Mucosa of descending colon (tissue), 3 donors: ENCODE data around the gene SLC2A9. TPM values are rescaled to one million over a fixed set of nuclear protein-coding genes. Genes with fewer than 3 reads are reported as not detected.

ENCODE experiments used
- ATAC-seq: fragments of 200-7000 bp; cut with Tn5 transposase; one replicate; pipeline ENCODE4 v1.9.1; 2020; ENCODE audit warnings: mild to moderate bottlenecking, moderate library complexity
- DNase-seq, 3 donors: peaks; one replicate each; pipeline ENCODE4 v3.0.0-alpha.2; 2020
- H3K36me3 ChIP-seq: fragments of 200-600 bp; one replicate; pipeline ENCODE4 v1.8.0; 2021; ENCODE audit warnings: low read depth, mild to moderate bottlenecking
- H3K4me1 ChIP-seq: fragments of 200-600 bp; one replicate; pipeline ENCODE4 v1.8.0; 2021; ENCODE audit warnings: low read depth, mild to moderate bottlenecking
- H3K4me3 ChIP-seq: fragments of 200-600 bp; one replicate; pipeline ENCODE4 v1.8.0; 2021; ENCODE audit warnings: mild to moderate bottlenecking
- H3K9me3 ChIP-seq: fragments of 200-600 bp; one replicate; pipeline ENCODE4 v1.8.0; 2021; ENCODE audit warnings: mild to moderate bottlenecking
- CTCF ChIP-seq: fragments of 200-600 bp; IDR thresholded peaks from one replicate; pipeline ENCODE4 v1.8.0; 2022; ENCODE audit warnings: antibody characterized with exemption, mild to moderate bottlenecking
- intact Hi-C, 2 donors: fragments of 100-400 bp; cut with DNase I in 1 of 2; cut with micrococcal nuclease in 1 of 2; formaldehyde crosslinking; loops; one replicate each; pipeline versions ENCODE4 v1.11.0 to v1.11.1; 2022; cut with DNase I, micrococcal nuclease
- total RNA-seq, 3 donors: library from RNA; stranded (reverse); fragmentation: NEBNext Ultra II Directional in 2 of 3; extraction: Animal tissue kit (Norgen Biotek cat#: 25700) in 2 of 3; gene quantifications; one replicate each; pipeline versions ENCODE4 v1.2.1 to v1.2.4, GENCODE V29; 2021 to 2023
- donor health status: DM: no; HTN: no; CAD: no; lungs with moderate emphysema.
- donor health status: DM: no; HTN: no; CAD: no.
- donor health status: DM: no; HTN: yes; CAD: no.

Gene SLC2A9
- total RNA-seq, 3 donors from 2014 or later = 4.8 to 8.9 (median 8.1) TPM

DNA sequence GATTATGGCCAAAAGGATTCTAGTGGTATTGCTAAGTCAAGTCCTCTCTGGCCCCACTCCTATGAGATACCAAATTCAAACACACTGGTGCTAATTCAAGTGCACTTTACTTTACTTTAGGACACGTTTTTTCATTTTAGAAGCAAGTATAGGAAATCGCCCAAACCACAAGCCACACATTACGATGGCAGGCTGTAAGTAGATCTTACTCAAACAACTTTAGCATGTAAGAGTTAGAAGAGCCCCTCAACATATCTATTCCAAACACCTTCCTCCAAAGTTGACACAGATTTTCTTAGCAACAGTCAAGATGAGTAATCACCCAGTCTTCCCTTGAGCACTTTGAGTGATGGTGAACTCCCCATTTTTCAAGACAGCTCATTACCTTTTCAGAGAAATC, 196.2 kb downstream of the SLC2A9 start:
- ATAC-seq (no peak), DNase-seq (no peak)
- H3K9me3 ChIP-seq = no peaks in the 10 kb centered on the region
- H3K4me1 ChIP-seq = no peaks in the 10 kb centered on the region
- H3K4me3 ChIP-seq = no peak overlapping the region
- no peak for TF ChIP-seq CTCF
- no peaks in the 10 kb centered on the region for H3K36me3 ChIP-seq
- intact Hi-C loops = no loop called here

- no peak for TF ChIP-seq CTCF
- no peaks in the 10 kb centered on the region for H3K9me3 ChIP-seq
- no peak overlapping the region for H3K4me3 ChIP-seq
- no peaks in the 10 kb centered on the region for H3K4me1 ChIP-seq
- ATAC-seq (no peak), DNase-seq (no peak)
- no peaks in the 10 kb centered on the region for H3K36me3 ChIP-seq
- intact Hi-C loops = no loop called here
These were observed 201.0 kb downstream of the SLC2A9 start for GRCh38 chr4:9820343-9820742.

DNA sequence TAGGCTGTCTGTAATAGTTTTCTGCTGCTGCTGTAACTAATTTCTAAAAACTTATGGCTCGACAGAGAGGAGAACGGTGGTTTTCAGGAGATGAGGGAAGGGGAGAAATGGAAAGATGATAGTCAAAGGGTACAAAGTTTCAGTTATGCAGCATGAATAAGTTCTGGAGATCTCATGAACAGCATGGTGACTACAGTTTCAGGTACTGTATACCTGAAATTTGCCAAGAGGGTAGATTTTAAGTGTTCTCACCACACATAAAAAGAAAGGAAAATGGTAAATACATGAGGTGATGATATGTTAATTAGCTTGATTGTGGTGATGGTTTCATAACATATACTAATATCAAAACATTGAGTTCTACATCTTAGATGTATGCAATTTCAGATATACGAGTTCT, 205.0 kb downstream of the SLC2A9 start:
- Histone ChIP-seq H3K36me3 (no peaks in the 10 kb centered on the region), H3K4me3 (no peak overlapping the region), H3K9me3 (no peaks in the 10 kb centered on the region), H3K4me1 (no peaks in the 10 kb centered on the region)
- DNase-seq (no peak), ATAC-seq (no peak)
- no peak for TF ChIP-seq CTCF
- intact Hi-C loops = no loop called here

DNA sequence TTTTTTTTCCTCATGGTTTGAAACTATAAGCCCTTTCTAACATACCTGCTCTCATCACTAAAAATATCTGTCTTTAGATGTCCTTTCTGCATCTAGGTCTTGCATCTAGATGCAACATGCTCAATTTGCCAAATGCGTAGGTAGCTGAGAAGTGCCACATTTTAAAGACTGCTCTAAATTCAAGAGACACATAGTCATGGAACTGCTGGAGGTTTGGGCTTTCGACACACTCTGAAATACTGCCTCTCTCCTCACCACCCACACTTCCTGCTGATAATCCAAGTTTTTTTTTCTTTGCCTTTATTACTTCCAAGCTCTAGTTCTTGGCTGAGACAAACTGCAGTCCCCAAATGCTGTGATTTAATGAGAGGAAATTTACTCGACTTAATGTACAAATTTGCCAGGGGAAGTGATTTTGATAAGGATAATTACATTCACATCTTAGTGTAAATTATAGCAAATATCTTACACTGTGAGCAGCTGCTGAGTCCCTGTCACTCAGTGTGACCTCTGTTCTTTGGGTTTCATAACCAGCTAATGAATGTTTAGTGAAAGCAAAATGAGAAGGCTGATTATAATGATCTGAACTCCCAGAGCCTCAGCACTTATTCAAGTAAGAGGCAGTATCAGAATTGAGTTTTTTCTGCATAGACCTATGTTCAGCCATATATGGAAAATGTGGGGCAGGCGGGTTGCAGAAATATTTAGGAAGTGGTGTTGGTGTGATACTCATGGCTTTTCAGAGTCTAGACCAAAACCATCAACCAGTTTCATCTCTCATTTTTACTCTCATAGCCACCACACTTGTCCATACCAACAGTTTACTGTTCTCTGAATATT, 208.6 kb downstream of the SLC2A9 start:
- DNase-seq = no peak

DNA sequence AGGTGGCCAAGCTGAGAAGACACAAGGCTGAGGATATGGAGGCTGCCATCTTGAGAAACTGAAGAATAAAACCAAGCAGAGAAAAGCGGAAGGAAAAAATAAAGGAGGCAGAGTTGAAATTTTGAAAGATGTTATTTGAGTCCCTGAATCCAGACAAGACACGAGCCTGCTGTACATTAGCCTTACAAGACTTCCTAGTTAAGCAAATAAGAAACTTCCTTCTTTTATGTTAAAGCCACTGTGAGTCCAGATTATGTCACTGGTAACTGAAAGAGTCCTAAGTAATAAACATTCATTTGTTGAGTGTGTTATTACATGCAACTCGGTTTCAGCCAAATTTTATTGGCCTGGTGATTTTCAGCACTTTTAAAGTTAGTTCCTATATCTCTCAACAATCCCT, 209.5 kb downstream of the SLC2A9 start:
- H3K9me3 ChIP-seq = no peaks in the 10 kb centered on the region
- ATAC-seq (no peak), DNase-seq (no peak)
- H3K4me3 ChIP-seq = no peak overlapping the region
- intact Hi-C loops = no loop called here
- TF ChIP-seq CTCF = no peak
- no peaks in the 10 kb centered on the region for H3K36me3 ChIP-seq
- H3K4me1 ChIP-seq = no peaks in the 10 kb centered on the region

More for the DNA sequence above, 208.6 kb downstream of the SLC2A9 start:
- TF ChIP-seq CTCF = no peak
- intact Hi-C loops = no loop called here
- H3K36me3 ChIP-seq = no peaks in the 10 kb centered on the region
- no peak overlapping the region for H3K4me3 ChIP-seq
- no peak for ATAC-seq
- H3K9me3 ChIP-seq = no peaks in the 10 kb centered on the region
- H3K4me1 ChIP-seq = no peaks in the 10 kb centered on the region
